OCI-LY1 (cell line): Measurements from ENCODE around the gene TSR3.

Experiments
- CTCF ChIP-seq: fragments of 200-600 bp; sonication (generic), shearing (Covaris generic); IDR thresholded peaks from 2 replicates; pipeline ENCODE4 v1.5.1; 2017; ENCODE audit warnings: mild to moderate bottlenecking, antibody characterized with exemption, low read length, moderate library complexity, mixed read lengths
- EZH2 ChIP-seq: fragments of 200-600 bp; sonication (generic), shearing (Covaris generic); IDR thresholded peaks from 2 replicates; pipeline ENCODE4 v1.8.0; 2017; ENCODE audit warnings: borderline replicate concordance, mixed run types, mild to moderate bottlenecking, antibody characterized with exemption, low read length, moderate library complexity, mixed read lengths

- TF ChIP-seq CTCF (no peak), EZH2 (no peak)
Observed at GRCh38 chr16:1375298-1375640, 23.6 kb upstream of the TSR3 start.
